GM12891 (cell line): ENCODE data around the gene USH1C.

Source experiments
- PAX5 ChIP-seq: IDR thresholded peaks from 2 replicates; pipeline ENCODE4 v1.6.1; 2011; ENCODE audit warnings: low read length, moderate library complexity, mild to moderate bottlenecking; ENCODE audit not compliant: insufficient read depth, severe bottlenecking
- POLR2A ChIP-seq: IDR thresholded peaks from 2 replicates; pipeline ENCODE4 v1.6.1; 2011; ENCODE audit warnings: low read depth, low read length, control low read depth
- POLR2AphosphoS5 ChIP-seq: IDR thresholded peaks from 2 replicates; pipeline ENCODE4 v1.6.1; 2011; ENCODE audit warnings: low read depth, low read length, control low read depth
- POU2F2 ChIP-seq: IDR thresholded peaks from 2 replicates; pipeline ENCODE4 v1.6.1; 2011; ENCODE audit warnings: low read depth, mild to moderate bottlenecking, control low read depth, low read length, moderate library complexity
- SPI1 ChIP-seq: IDR thresholded peaks from 2 replicates; pipeline ENCODE4 v1.6.1; 2011; ENCODE audit warnings: low read depth, low read length, control low read depth
- TAF1 ChIP-seq: IDR thresholded peaks from 2 replicates; pipeline ENCODE4 v1.6.1; 2011; ENCODE audit warnings: low read depth, low read length, control low read depth

GRCh38 chr11:17538054-17538453 lies 6.2 kb downstream of the USH1C start:
- TF ChIP-seq POLR2AphosphoS5 (no peak), POLR2A (no peak), TAF1 (no peak), PAX5 (no peak), SPI1 (no peak), POU2F2 (no peak)
